Heart right ventricle (tissue), 16 donors: Measurements from ENCODE around the gene UBA3. TPM values are rescaled to one million over a fixed set of nuclear protein-coding genes. Genes with fewer than 3 reads are reported as not detected.

ENCODE experiments used
- ATAC-seq, 8 donors: fragments of 200-7000 bp; cut with Tn5 transposase; one replicate each; pipeline ENCODE4 v1.9.1; 2020; ENCODE audit warnings: mild to moderate bottlenecking in 8 of 8, moderate library complexity in 8 of 8, moderate number of reproducible peaks in 1 of 8
- DNase-seq, 2 donors: peaks; one replicate each; pipeline ENCODE4 v3.0.0-alpha.2; 2020
- H3K27ac ChIP-seq, 10 donors: fragments of 200-600 bp; sonication (generic) in 2 of 10; one replicate each; pipeline versions ENCODE4 v1.5.0 to v1.8.0; 2020 to 2022; ENCODE audit warnings: mild to moderate bottlenecking in 3 of 10
- H3K27me3 ChIP-seq, 7 donors: fragments of 200-600 bp; one replicate each; pipeline ENCODE4 v1.8.0; 2021 to 2022; ENCODE audit warnings: mild to moderate bottlenecking in 2 of 7
- H3K36me3 ChIP-seq, 9 donors: fragments of 200-600 bp; sonication (generic) in 1 of 9; one replicate each; pipeline versions ENCODE4 v1.5.0 to v1.8.0; 2020 to 2022; ENCODE audit warnings: mild to moderate bottlenecking in 2 of 9
- H3K4me1 ChIP-seq, 9 donors: fragments of 200-600 bp; sonication (generic) in 1 of 9; one replicate each; pipeline versions ENCODE4 v1.5.0 to v1.8.0; 2020 to 2022; ENCODE audit warnings: mild to moderate bottlenecking in 4 of 9
- H3K4me3 ChIP-seq, 10 donors: fragments of 200-600 bp; sonication (generic) in 2 of 10; one replicate each; pipeline versions ENCODE4 v1.5.0 to v1.8.0; 2020 to 2022; ENCODE audit warnings: mild to moderate bottlenecking in 7 of 10, moderate library complexity in 2 of 10
- H3K9me3 ChIP-seq, 11 donors: fragments of 200-600 bp in 10 of 11; sonication (generic) in 2 of 11; one replicate each; pipeline versions ENCODE4 v1.5.0 to v1.8.0; 2013 to 2022; ENCODE audit warnings: mild to moderate bottlenecking in 2 of 11, control low read depth in 1 of 11, moderate library complexity in 1 of 11
- WGBS, 2 donors: extraction: QIAGEN DNeasy Blood & Tissue Kit; methylation state at CpG; one replicate each; pipeline ENCODE4 v1.1.7; 2013; ENCODE audit warnings: inconsistent platforms in 1 of 2; 5-methylcytosine and 5-hydroxymethylcytosine counted together
- intact Hi-C, 10 donors: fragments of 100-400 bp; cut with DNase I; formaldehyde crosslinking; loops; one replicate each; pipeline versions ENCODE4 v1.11.1 to v1.14.2; 2022
- polyA plus RNA-seq, 2 donors: library from polyadenylated mRNA; stranded (reverse); fragments of 200-250 nt; gene quantifications; one replicate each; pipeline ENCODE4 v1.2.3, GENCODE V29; 2013
- total RNA-seq, 10 donors: library from RNA; stranded (reverse); fragmentation: NEBNext Ultra II Directional in 3 of 10; extraction: Animal tissue kit (Norgen Biotek cat#: 25700) in 3 of 10; gene quantifications; one replicate each; pipeline versions ENCODE4 v1.2.1 to v1.2.4, GENCODE V29; 2021 to 2023
- TF ChIP-seq, protein P1 (sequence below), 9 donors: fragments of 200-600 bp; sonication (generic) in 2 of 9; IDR thresholded peaks; one replicate each; pipeline versions ENCODE4 v1.5.0 to v1.8.0; 2021 to 2022; ENCODE audit warnings: antibody characterized with exemption in 9 of 9, mild to moderate bottlenecking in 5 of 9, moderate library complexity in 1 of 9
- donor health status: Arrhythmogenic right ventricular cardiomyopathy.
- donor health status: ischemic (EF 13 %, LVEDD 7.1; RV severe dilation, severe dysfunction).
- donor health status: healthy with polysubstance abuse.
- donor health status: DM: no; HTN: yes; CAD: no.
- donor health status: DM: no; HTN: no; CAD: no.
- donor health status: ischemic (EF 25% LVEDD 6.9; RV normal size, moderate dysfunction).
- donor health status: ischemic (EF 25% LVEDD 5.7; RV mildly dilated, moderate dysfunction).
- donor health status: healthy.
- donor health status: DM: yes; HTN: yes; CAD: no.
- donor health status: Ischemic cardiomyopathy.
- donor health status: ischemic (EF 35%, LVEDD 5.7; RV mildly dilated, moderate dysfunction).
- donor health status: nonischemic (EF 11% LVEDD 7.7; RV severe dilation, severe dysfunction).
- donor health status: DM: yes; HTN: yes; CAD: no.
- donor health status: PGD.
- donor health status: ischemic (EF 29% LVEDD 5.4; RV normal size, mild dysfunction).
- donor health status: nonischemic (EF 23%, LVEDD 6.1; RV moderate dilation, normal function).

The UBA3 gene
- total and polyA plus RNA-seq, 12 donors: 36.7 to 119 (median 86.5) TPM

DNA sequence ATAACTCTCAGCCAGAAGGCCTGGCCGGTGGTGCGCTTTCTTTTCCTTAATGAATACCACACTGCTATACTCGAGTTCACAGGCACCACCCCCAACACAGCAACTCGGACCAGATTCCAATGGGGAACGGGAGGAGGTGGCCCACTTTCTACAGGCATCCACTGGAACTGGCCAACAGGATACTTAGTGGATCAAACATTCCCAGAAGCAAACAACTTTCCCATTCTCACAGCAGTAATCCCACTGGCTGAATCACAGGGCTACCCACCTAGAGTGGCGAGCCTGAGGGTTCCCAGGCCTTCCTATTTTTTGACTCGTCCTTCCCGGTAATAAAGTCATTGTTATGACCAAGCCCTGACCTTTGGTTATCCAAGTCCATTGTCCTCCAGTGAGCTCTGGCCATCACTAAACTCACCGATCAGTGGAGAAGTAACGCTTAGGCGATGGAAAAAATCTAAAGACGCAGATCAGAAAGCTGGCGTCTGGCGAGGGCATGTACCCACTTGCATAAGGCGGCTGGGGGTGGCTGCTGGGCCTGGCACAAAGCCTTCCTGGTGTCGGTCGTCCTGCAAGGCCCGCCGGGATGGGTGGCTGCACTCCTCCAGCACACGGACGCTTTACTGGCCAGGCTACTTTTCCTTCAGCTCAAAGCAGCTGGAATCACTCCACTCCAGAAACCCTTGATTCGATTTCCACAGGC lies 67.9 kb downstream of the UBA3 start:
- DNase-seq (peak; percentile 35 to 38), ATAC-seq (peak in 4 of 8 donors; percentile 15 to 48 (median 26))
- H3K4me3 ChIP-seq: peak overlapping the region; percentile 65 to 96 (median 83)
- 56 to 62% methylated on average over 22 of the region's 22 CpGs for WGBS, 2 donors
- intact Hi-C loops: loop anchor here in 2 of 10 donors (5.0 kb wide), 1 partner anchor 40 kb away; the partner anchor contains the start of gene TMF1 (in 2 of the 2)
- peaks cover 0 to 49% (median 15%) of the 10 kb centered on the region in 9 donors for H3K36me3 ChIP-seq
- TF ChIP-seq, protein P1, sequence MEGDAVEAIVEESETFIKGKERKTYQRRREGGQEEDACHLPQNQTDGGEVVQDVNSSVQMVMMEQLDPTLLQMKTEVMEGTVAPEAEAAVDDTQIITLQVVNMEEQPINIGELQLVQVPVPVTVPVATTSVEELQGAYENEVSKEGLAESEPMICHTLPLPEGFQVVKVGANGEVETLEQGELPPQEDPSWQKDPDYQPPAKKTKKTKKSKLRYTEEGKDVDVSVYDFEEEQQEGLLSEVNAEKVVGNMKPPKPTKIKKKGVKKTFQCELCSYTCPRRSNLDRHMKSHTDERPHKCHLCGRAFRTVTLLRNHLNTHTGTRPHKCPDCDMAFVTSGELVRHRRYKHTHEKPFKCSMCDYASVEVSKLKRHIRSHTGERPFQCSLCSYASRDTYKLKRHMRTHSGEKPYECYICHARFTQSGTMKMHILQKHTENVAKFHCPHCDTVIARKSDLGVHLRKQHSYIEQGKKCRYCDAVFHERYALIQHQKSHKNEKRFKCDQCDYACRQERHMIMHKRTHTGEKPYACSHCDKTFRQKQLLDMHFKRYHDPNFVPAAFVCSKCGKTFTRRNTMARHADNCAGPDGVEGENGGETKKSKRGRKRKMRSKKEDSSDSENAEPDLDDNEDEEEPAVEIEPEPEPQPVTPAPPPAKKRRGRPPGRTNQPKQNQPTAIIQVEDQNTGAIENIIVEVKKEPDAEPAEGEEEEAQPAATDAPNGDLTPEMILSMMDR (IDR thresholded peaks at IDR 0.05): no peak
- peaks cover 0 to 56% (median 44%) of the 10 kb centered on the region in 9 donors for H3K4me1 ChIP-seq
- H3K9me3 ChIP-seq: no peaks in the 10 kb centered on the region
- no peaks in the 10 kb centered on the region for H3K27me3 ChIP-seq
- peak overlapping the region; percentile 92 to 100 (median 99) for H3K27ac ChIP-seq

DNA sequence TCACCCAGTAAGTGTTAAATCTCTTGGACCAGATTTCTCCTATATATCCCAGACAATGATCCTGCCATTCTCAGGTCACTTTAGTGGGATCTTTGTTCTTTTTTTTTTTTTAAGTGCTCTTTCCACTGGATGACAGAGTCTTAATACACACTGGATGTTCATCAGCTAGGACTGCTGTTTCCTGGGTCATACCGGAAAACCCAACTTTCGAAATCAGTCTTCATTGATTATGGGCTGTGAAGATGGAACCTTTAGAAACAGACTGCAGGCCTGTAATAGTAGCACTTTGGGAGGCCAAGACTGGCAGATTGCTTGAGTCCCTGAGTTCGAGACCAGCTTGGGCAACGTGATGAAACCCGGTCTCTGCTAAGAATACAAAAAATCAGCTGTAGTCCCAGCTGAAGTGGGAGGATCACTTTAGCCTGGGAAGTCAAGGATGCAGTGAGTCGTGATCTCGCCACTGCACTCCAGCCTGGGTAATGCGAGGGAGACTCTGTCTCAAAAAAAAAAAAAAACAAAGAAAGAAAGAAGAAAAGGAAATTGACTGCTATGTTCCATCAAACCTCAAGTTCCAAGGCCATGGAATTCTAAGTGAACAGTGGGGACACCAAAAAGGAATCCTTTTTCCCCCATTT lies 69.0 kb downstream of the UBA3 start:
- Histone ChIP-seq H3K9me3 (no peaks in the 10 kb centered on the region), H3K4me3 (no peak overlapping the region), H3K4me1 (peaks cover 0 to 56% (median 44%) of the 10 kb centered on the region in 9 donors), H3K27ac (peak overlapping the region in 7 of 10 donors; percentile 20 to 99 (median 98)), H3K36me3 (peaks cover 0 to 52% (median 25%) of the 10 kb centered on the region in 9 donors), H3K27me3 (no peaks in the 10 kb centered on the region)
- intact Hi-C loops: loop anchor here in 2 of 10 donors (5.0 kb wide), 1 partner anchor 41 kb away; the partner anchor contains the start of gene TMF1 (in 2 of the 2)
- whole genome bisulfite sequencing, 2 donors: 95 to 97% methylated on average over 8 of the region's 8 CpGs
- TF ChIP-seq, protein P1 (IDR thresholded peaks at IDR 0.05): no peak
- DNase-seq (no peak), ATAC-seq (no peak)

DNA sequence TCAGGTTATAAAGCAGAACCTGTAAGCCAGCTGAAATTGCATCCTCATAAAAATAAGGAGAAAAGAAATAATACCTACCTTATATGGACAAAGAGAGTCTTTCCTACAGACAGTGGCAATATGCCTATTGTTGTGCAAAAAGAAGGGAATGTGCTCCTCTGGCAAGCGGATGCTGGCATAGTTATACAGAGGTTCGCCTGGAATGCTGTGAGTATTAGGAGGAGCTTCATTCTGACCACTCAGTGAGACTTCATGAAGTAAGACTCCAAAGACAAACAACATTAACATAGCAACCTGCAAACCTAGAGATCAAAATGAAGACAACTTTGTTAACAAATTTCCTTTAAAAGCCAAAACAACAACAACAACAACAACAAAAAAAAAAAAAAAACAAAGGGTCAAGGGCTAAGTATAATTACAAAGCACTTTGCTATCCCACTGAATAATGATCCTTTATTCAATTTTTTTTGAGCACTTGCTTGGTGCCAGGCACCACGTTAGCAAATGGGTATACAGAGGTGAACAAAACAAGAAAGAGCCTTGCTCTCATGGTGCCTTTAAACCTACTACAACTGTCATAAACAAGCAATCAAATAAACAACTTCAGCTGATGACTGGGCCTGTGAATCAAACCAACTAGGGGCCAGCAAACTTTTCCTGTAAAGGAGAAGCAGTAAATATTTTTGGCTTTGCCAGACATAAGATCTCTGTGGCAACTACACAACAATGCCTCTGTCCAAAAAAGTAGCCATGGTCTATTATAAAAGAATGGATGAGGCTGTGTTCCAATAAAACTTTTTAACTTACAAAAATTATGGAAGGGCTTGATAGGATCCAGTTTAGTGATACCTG lies 70.4 kb downstream of the UBA3 start:
- H3K4me3 ChIP-seq: no peak overlapping the region
- TF ChIP-seq, protein P1 (IDR thresholded peaks at IDR 0.05): no peak
- WGBS, 2 donors: 70 to 77% methylated on average over 3 of the region's 3 CpGs
- ATAC-seq (peak in 1 of 8 donors; percentile 53), DNase-seq (no peak)
- no peaks in the 10 kb centered on the region for H3K27me3 ChIP-seq
- H3K36me3 ChIP-seq: peaks cover 0 to 66% (median 36%) of the 10 kb centered on the region in 9 donors
- H3K9me3 ChIP-seq: no peaks in the 10 kb centered on the region
- peaks cover 0 to 54% (median 42%) of the 10 kb centered on the region in 9 donors for H3K4me1 ChIP-seq
- intact Hi-C loops: loop anchor here in 2 of 10 donors (5.0 kb wide), 1 partner anchor 43 kb away; the partner anchor contains the start of gene TMF1 (in 2 of the 2)
- peak overlapping the region in 6 of 10 donors; percentile 14 to 59 (median 42) for H3K27ac ChIP-seq

DNA sequence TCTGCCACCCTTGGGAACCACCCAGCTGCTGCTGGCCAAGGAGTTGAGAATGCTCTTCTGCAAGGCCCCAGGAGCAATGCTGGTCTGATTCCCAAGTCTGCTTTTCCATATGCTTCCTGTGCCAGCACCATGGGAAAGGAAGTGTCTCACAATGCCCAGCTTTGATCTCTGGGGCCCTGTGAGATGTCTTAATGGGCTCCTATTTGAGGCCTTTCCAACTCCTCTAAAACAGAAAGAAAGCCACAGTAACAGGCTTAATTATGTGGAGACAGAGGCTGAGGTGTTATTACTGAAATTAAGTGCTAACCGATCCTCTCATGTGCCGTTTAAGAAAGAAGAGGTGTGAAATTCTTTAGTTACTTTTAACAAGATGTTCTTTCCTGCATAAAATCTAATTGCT lies 71.2 kb downstream of the UBA3 start:
- intact Hi-C loops: no loop called here
- Histone ChIP-seq H3K4me3 (no peak overlapping the region), H3K27ac (peak overlapping the region in 5 of 10 donors; percentile 9 to 50 (median 44)), H3K9me3 (no peaks in the 10 kb centered on the region), H3K4me1 (peaks cover 0 to 46% (median 35%) of the 10 kb centered on the region in 9 donors), H3K36me3 (peaks cover 0 to 74% (median 36%) of the 10 kb centered on the region in 9 donors), H3K27me3 (no peaks in the 10 kb centered on the region)
- DNase-seq (no peak), ATAC-seq (no peak)
- TF ChIP-seq, protein P1 (IDR thresholded peaks at IDR 0.05): no peak
- whole genome bisulfite sequencing, 2 donors: 61 to 71% methylated on average over 2 of the region's 2 CpGs
